Caki2 (cell line): ENCODE results near the gene AKR1D1. TPM values are rescaled to one million over a fixed set of nuclear protein-coding genes. Genes with fewer than 3 reads are reported as not detected.
"Not testable (repeated sequence)": the region's sequence is repeated elsewhere in the genome, so short reads cannot be mapped to it uniquely, and the experiment has no call there.

Experiments
- DNase-seq: peaks from one replicate; pipeline ENCODE4 v3.0.0-alpha.2; 2015; ENCODE audit warnings: low read depth
- in situ Hi-C: cut with HindIII; loops from 2 replicates; pipeline ENCODE4 v1.10.0; 2016; ENCODE audit warnings: low sequenced_read_pairs, low pct_unique_long_range_greater_than_20kb, mixed read lengths
- total RNA-seq: library from RNA; depleted of rRNA; stranded (reverse); fragments of >200 nt; shearing (Covaris generic); gene quantifications from 2 replicates; pipeline ENCODE4 v1.2.3, GENCODE V29; 2014; ENCODE audit warnings: low replicate concordance

Gene AKR1D1
- total RNA-seq, 1 experiment from 2014 or later = not detected

GRCh38 chr7:138097064-138097741, 20.9 kb downstream of the AKR1D1 start:
- DNase-seq = peak; percentile 24
- in situ Hi-C loops = no loop called here

GRCh38 chr7:138099813-138100212, 23.6 kb downstream of the AKR1D1 start:
- in situ Hi-C loops = no loop called here
- no peak for DNase-seq

GRCh38 chr7:138105221-138105620, 29.0 kb downstream of the AKR1D1 start:
- DNase-seq = no peak

GRCh38 chr7:138115047-138115446, 38.8 kb downstream of the AKR1D1 start:
- in situ Hi-C loops = no loop called here
- no peak for DNase-seq

More at GRCh38 chr7:138105221-138105620, 29.0 kb downstream of the AKR1D1 start:
- in situ Hi-C loops = no loop called here

- in situ Hi-C loops = no loop called here
- peak; percentile 91 for DNase-seq
These were observed 39.9 kb downstream of the AKR1D1 start for GRCh38 chr7:138116141-138116540.

- no peak for DNase-seq
- in situ Hi-C loops = no loop called here
These were observed 40.6 kb downstream of the AKR1D1 start for GRCh38 chr7:138116892-138117291.

GRCh38 chr7:138120140-138120827, 44.0 kb downstream of the AKR1D1 start:
- in situ Hi-C loops = no loop called here
- no peak for DNase-seq

- DNase-seq = no peak
- in situ Hi-C loops = no loop called here
These were observed 45.9 kb downstream of the AKR1D1 start for GRCh38 chr7:138122162-138122561.

GRCh38 chr7:138125119-138125518, 48.9 kb downstream of the AKR1D1 start:
- in situ Hi-C loops = no loop called here
- no peak for DNase-seq

GRCh38 chr7:138125598-138126111, 49.4 kb downstream of the AKR1D1 start:
- DNase-seq = peak; percentile 94
- in situ Hi-C loops = no loop called here

GRCh38 chr7:138126928-138127327, 50.7 kb downstream of the AKR1D1 start:
- in situ Hi-C loops = no loop called here
- peak; percentile 54 for DNase-seq

- no peak for DNase-seq
- in situ Hi-C loops = no loop called here
These were observed 51.7 kb downstream of the AKR1D1 start for GRCh38 chr7:138127996-138128395.

- in situ Hi-C loops = no loop called here
- DNase-seq = no peak
These were observed 53.4 kb downstream of the AKR1D1 start for GRCh38 chr7:138129551-138130165.

GRCh38 chr7:138137423-138138171, 61.3 kb downstream of the AKR1D1 start:
- no peak for DNase-seq

GRCh38 chr7:138138244-138138643, 62.0 kb downstream of the AKR1D1 start:
- in situ Hi-C loops = no loop called here
- no peak for DNase-seq

More at GRCh38 chr7:138137423-138138171, 61.3 kb downstream of the AKR1D1 start:
- in situ Hi-C loops = no loop called here

- no peak for DNase-seq
- in situ Hi-C loops = no loop called here
These were observed 66.4 kb downstream of the AKR1D1 start for GRCh38 chr7:138142583-138143201.

- in situ Hi-C loops = no loop called here
- no peak for DNase-seq
These were observed 68.7 kb downstream of the AKR1D1 start for GRCh38 chr7:138144958-138145357.

- in situ Hi-C loops, DNase-seq: not testable (repeated sequence)
These were observed 70.0 kb downstream of the AKR1D1 start for GRCh38 chr7:138146221-138146620.
